ENCODE results near the gene SLC38A1. TPM values are rescaled to one million over a fixed set of nuclear protein-coding genes. Genes with fewer than 3 reads are reported as not detected.
"Not testable (repeated sequence)": the region's sequence is repeated elsewhere in the genome, so short reads cannot be mapped to it uniquely, and the experiment has no call there.

The SLC38A1 gene
- total and polyA plus RNA-seq, 12 donors = 32.0 to 221 (median 140) TPM

DNA sequence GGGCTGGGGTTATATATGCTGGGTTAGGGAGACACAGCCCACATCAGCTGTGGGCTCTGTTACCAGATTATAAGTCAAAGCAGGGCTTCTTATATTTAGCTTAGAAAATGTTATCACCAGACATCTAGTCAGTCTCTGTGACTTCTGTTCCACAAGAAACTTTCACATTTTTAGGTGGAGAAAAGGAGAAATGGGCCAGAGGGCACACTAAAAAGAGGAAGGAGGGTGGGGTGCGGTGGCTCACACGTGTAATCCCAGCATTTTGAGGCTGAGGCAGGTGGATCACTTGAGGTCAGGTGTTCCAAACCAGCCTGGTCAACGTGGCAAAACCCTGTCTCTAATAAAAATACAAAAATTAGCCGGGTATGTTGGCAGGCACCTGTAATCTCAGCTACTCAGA is 28.0 kb upstream of the SLC38A1 start:
- no peaks in the 10 kb centered on the region for H3K27me3 ChIP-seq
- intact Hi-C loops (cut with DNase I) = loop anchor here in 3 of 10 donors (10.0 kb wide), 2 partner anchors 142 to 162 kb away; no protein-coding TSS in a partner anchor
- H3K36me3 ChIP-seq = no peaks in the 10 kb centered on the region
- H3K27ac ChIP-seq = no peak overlapping the region
- H3K4me1 ChIP-seq = peaks cover 0 to 23% (median 17%) of the 10 kb centered on the region in 9 donors
- TF ChIP-seq, protein P1, sequence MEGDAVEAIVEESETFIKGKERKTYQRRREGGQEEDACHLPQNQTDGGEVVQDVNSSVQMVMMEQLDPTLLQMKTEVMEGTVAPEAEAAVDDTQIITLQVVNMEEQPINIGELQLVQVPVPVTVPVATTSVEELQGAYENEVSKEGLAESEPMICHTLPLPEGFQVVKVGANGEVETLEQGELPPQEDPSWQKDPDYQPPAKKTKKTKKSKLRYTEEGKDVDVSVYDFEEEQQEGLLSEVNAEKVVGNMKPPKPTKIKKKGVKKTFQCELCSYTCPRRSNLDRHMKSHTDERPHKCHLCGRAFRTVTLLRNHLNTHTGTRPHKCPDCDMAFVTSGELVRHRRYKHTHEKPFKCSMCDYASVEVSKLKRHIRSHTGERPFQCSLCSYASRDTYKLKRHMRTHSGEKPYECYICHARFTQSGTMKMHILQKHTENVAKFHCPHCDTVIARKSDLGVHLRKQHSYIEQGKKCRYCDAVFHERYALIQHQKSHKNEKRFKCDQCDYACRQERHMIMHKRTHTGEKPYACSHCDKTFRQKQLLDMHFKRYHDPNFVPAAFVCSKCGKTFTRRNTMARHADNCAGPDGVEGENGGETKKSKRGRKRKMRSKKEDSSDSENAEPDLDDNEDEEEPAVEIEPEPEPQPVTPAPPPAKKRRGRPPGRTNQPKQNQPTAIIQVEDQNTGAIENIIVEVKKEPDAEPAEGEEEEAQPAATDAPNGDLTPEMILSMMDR (IDR thresholded peaks at IDR 0.05) = no peak
- no peak for ATAC-seq
- WGBS, 2 donors = 81 to 88% methylated on average over 4 of the region's 4 CpGs
- DNase-seq = no peak
- no peak overlapping the region for H3K4me3 ChIP-seq
- peaks cover 0 to 4% (median 0%) of the 10 kb centered on the region in 11 donors for H3K9me3 ChIP-seq

GRCh38 chr12:46292754-46293402 is 24.0 kb upstream of the SLC38A1 start:
- WGBS, 2 donors = 82 to 88% methylated on average over 2 of the region's 2 CpGs
- Histone ChIP-seq H3K4me1 (no peaks in the 10 kb centered on the region), H3K27ac (no peak overlapping the region), H3K9me3 (peaks cover 0 to 23% (median 0%) of the 10 kb centered on the region in 11 donors), H3K4me3 (no peak overlapping the region), H3K36me3 (no peaks in the 10 kb centered on the region), H3K27me3 (no peaks in the 10 kb centered on the region)
- no peak for ATAC-seq
- intact Hi-C loops (cut with DNase I) = loop anchor here in 3 of 10 donors (10.0 kb wide), 2 partner anchors 138 to 158 kb away; no protein-coding TSS in a partner anchor
- no peak for DNase-seq
- TF ChIP-seq, protein P1 (IDR thresholded peaks at IDR 0.05) = peak in 6 of 9 donors; percentile 8 to 23 (median 18)

DNA sequence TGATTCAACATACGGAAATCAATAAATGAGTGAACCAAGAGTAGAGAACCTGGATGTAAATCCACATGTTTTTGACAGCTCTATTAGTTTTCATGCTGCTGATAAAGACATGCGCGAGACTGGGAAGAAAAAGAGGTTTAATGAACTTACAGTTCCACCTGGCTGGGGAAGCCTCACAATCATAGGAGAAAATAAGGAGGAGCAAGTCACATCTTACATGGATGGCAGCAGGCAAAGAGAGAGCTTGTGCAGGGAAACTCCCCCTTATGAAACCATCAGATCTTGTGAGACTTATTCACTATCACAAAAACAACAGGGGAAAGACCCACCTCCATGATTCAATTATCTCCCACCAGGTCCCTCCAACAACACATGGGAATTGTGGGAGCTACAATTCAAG is 23.1 kb upstream of the SLC38A1 start:
- H3K9me3 ChIP-seq = peaks cover 0 to 30% (median 0%) of the 10 kb centered on the region in 11 donors
- not testable (repeated sequence) for DNase-seq, ATAC-seq, H3K27me3 ChIP-seq, H3K27ac ChIP-seq, H3K4me3 ChIP-seq, H3K4me1 ChIP-seq, H3K36me3 ChIP-seq
- intact Hi-C loops (cut with DNase I) = loop anchor here in 3 of 10 donors (10.0 kb wide), 2 partner anchors 137 to 157 kb away; no protein-coding TSS in a partner anchor
- 96 to 98% methylated on average over 3 of the region's 3 CpGs for WGBS, 2 donors

GRCh38 chr12:46285177-46285576 is 16.3 kb upstream of the SLC38A1 start:
- intact Hi-C loops (cut with DNase I); ATAC-seq; H3K4me3 ChIP-seq; H3K36me3 ChIP-seq; H3K27ac ChIP-seq; H3K4me1 ChIP-seq; H3K27me3 ChIP-seq; DNase-seq: not testable (repeated sequence)
- H3K9me3 ChIP-seq = peaks cover 0 to 78% (median 25%) of the 10 kb centered on the region in 11 donors
- 63% methylated on average over 2 of the region's 2 CpGs for whole genome bisulfite sequencing, 2 donors

GRCh38 chr12:46282829-46283228 is 14.0 kb upstream of the SLC38A1 start:
- DNase-seq (no peak), ATAC-seq (no peak)
- intact Hi-C loops (cut with DNase I) = no loop called here
- Histone ChIP-seq H3K9me3 (peaks cover 0 to 61% (median 25%) of the 10 kb centered on the region in 11 donors), H3K4me3 (no peak overlapping the region), H3K27me3 (no peaks in the 10 kb centered on the region), H3K4me1 (no peaks in the 10 kb centered on the region), H3K27ac (no peak overlapping the region), H3K36me3 (no peaks in the 10 kb centered on the region)
- TF ChIP-seq, protein P1 (IDR thresholded peaks at IDR 0.05) = no peak
